ENCODE data around the gene AFAP1. TPM values are rescaled to one million over a fixed set of nuclear protein-coding genes. Genes with fewer than 3 reads are reported as not detected.
"Not testable (repeated sequence)": the region's sequence is repeated elsewhere in the genome, so short reads cannot be mapped to it uniquely, and the experiment has no call there.

AFAP1 gene
- total RNA-seq, 1 experiment from 2014 or later: 42.1 TPM

DNA sequence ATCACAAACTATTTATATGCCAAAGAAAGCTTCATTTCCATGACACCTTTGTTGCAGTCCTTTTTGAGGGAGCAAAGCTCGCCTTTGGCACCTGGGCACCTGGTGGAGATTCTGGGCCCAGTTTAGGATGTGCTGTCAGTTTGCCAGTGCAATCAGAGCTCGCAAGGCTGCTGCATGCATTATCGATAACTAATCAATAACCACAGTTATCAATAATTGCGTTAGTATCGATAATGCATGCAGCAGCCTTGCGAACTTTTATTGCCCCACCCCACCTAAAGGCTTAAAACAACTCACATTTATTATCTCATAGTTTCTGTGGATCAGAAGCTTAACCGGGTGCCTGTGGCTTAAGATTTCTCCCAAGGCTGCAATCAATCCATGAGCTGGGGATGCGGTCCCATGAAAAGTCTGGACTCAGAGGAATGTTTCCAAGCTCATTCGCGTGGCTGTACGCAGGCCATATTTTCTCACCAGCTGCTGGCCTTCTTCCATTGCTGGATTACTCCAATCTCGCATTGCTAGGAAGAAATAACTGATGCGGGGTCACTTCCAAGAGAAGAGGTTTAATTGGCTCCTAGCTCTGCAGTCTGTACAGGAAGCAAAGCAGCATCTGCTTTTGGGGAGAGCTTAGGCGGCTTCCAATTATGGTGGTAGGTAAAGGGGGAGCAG, 6.2 kb upstream of the AFAP1 start:
- ChIA-PET POLR2A (ENCODE audit: unreplicated experiment) (no interaction called here), CTCF (no interaction called here)
- no peak overlapping the region for H3K27ac ChIP-seq (ENCODE audit: low read length)
- no peaks in the 10 kb centered on the region for H3F3A ChIP-seq (ENCODE audit: low read length, unreplicated experiment)
- no peaks in the 10 kb centered on the region for H3K79me2 ChIP-seq (ENCODE audit: low read length)
- H3K9ac ChIP-seq (ENCODE audit: low read length): no peak overlapping the region
- ATAC-seq (no peak), DNase-seq (no peak)
- no peak overlapping the region for H3K4me3 ChIP-seq (ENCODE audit: low read length)
- no peaks in the 10 kb centered on the region for H3K9me3 ChIP-seq (ENCODE audit: low read length)
- H3K4me2 ChIP-seq (ENCODE audit: low read length): no peak overlapping the region
- no peaks in the 10 kb centered on the region for H3K36me3 ChIP-seq (ENCODE audit: low read depth, low read length)
- no peak overlapping the region for H2AFZ ChIP-seq (ENCODE audit: low read length)
- H3K27me3 ChIP-seq (ENCODE audit: low read length): no peaks in the 10 kb centered on the region
- no peaks in the 10 kb centered on the region for H4K20me1 ChIP-seq (ENCODE audit: low read length)
- BruUV-seq (replicated peaks): no TSS peak
- H3K9me2 ChIP-seq (replicated peaks; ENCODE audit: low read length): no peaks in the 10 kb centered on the region
- TF ChIP-seq EZH2phosphoT487 (IDR thresholded peaks at IDR 0.05; ENCODE audit: borderline replicate concordance, low read length) (no peak), EZH2 (IDR thresholded peaks at IDR 0.05; ENCODE audit: low read length, unreplicated experiment) (no peak)
- TF ChIP-seq, protein P1, sequence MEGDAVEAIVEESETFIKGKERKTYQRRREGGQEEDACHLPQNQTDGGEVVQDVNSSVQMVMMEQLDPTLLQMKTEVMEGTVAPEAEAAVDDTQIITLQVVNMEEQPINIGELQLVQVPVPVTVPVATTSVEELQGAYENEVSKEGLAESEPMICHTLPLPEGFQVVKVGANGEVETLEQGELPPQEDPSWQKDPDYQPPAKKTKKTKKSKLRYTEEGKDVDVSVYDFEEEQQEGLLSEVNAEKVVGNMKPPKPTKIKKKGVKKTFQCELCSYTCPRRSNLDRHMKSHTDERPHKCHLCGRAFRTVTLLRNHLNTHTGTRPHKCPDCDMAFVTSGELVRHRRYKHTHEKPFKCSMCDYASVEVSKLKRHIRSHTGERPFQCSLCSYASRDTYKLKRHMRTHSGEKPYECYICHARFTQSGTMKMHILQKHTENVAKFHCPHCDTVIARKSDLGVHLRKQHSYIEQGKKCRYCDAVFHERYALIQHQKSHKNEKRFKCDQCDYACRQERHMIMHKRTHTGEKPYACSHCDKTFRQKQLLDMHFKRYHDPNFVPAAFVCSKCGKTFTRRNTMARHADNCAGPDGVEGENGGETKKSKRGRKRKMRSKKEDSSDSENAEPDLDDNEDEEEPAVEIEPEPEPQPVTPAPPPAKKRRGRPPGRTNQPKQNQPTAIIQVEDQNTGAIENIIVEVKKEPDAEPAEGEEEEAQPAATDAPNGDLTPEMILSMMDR (conservative IDR thresholded peaks at IDR 0.05; ENCODE audit: low read depth, low read length): no peak
- intact Hi-C loops (cut with micrococcal nuclease): no loop called here
- H3K4me1 ChIP-seq (ENCODE audit: insufficient read depth, low read length): peaks cover 17% of the 10 kb centered on the region

DNA sequence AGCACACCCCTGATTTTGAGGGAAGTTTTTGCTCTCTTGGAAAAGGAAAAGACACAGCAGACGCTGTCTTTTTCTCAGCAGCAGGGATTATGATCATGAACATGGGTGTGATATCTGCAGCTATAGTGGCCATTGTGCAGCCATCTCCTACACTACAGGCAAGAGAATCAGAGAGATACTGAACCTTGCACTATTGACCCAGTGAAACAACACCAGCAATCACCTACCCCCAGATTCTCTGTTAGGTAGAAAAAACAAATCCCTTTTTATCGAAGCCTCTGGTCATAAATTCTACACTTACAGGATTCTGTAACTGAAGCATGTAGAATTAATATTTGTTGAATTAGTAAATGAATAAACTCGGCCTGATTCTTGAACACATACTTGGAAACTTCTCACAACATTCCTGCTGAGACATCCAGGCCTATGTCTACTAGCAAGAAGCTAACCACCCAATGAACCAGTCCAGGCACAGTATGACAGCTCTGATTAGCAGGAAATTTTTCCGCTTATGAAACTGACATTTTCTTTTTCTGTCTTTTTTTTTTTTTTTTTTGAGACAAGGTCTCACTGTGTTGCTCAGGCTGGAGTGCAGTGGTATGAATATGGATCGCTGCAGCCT, 5.0 kb upstream of the AFAP1 start:
- H3K9me3 ChIP-seq (ENCODE audit: low read length): no peaks in the 10 kb centered on the region
- H3K27ac ChIP-seq (ENCODE audit: low read length): no peak overlapping the region
- H3K79me2 ChIP-seq (ENCODE audit: low read length): no peaks in the 10 kb centered on the region
- CTCF ChIA-PET: no interaction called here
- ATAC-seq (no peak), DNase-seq (no peak)
- H3K4me3 ChIP-seq (ENCODE audit: low read length): no peak overlapping the region
- peaks cover 25% of the 10 kb centered on the region for H3K4me1 ChIP-seq (ENCODE audit: insufficient read depth, low read length)
- H3K9me2 ChIP-seq (replicated peaks; ENCODE audit: low read length): no peaks in the 10 kb centered on the region
- H3K9ac ChIP-seq (ENCODE audit: low read length): no peak overlapping the region
- H3K27me3 ChIP-seq (ENCODE audit: low read length): no peaks in the 10 kb centered on the region
- intact Hi-C loops (cut with micrococcal nuclease): no loop called here
- H3K4me2 ChIP-seq (ENCODE audit: low read length): no peak overlapping the region
- no peaks in the 10 kb centered on the region for H3F3A ChIP-seq (ENCODE audit: low read length, unreplicated experiment)
- POLR2A ChIA-PET (ENCODE audit: unreplicated experiment): no interaction called here
- H3K36me3 ChIP-seq (ENCODE audit: low read depth, low read length): no peaks in the 10 kb centered on the region
- no TSS peak for BruUV-seq (replicated peaks)
- no peak overlapping the region for H2AFZ ChIP-seq (ENCODE audit: low read length)
- no peaks in the 10 kb centered on the region for H4K20me1 ChIP-seq (ENCODE audit: low read length)
- TF ChIP-seq, protein P1 (conservative IDR thresholded peaks at IDR 0.05; ENCODE audit: low read depth, low read length): no peak
- TF ChIP-seq EZH2phosphoT487 (IDR thresholded peaks at IDR 0.05; ENCODE audit: borderline replicate concordance, low read length) (no peak), EZH2 (IDR thresholded peaks at IDR 0.05; ENCODE audit: low read length, unreplicated experiment) (no peak)

DNA sequence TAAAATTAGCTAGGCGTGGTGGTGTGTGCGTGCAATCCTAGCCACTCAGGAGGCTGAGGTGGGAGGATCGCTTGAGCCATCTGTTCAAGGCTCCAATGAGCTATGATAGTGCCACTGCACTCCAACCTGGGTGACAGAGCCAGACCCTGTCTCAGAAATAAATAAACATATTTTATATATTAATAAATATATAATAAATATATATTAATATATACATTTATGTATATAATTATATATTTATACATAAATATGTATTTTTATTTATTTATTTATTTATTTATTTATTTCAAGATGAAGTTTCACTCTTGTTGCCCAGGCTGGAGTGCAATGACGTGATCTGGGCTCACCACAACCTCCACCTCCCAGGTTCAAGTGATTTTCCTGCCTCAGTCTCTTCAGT, 4.0 kb upstream of the AFAP1 start:
- H3K9me3 ChIP-seq (ENCODE audit: low read length); H3K4me3 ChIP-seq (ENCODE audit: low read length); H3K27ac ChIP-seq (ENCODE audit: low read length); intact Hi-C loops (cut with micrococcal nuclease); H3K36me3 ChIP-seq (ENCODE audit: low read depth, low read length); H3K27me3 ChIP-seq (ENCODE audit: low read length); H4K20me1 ChIP-seq (ENCODE audit: low read length); H3F3A ChIP-seq (ENCODE audit: low read length, unreplicated experiment); H3K9me2 ChIP-seq (replicated peaks; ENCODE audit: low read length); H3K79me2 ChIP-seq (ENCODE audit: low read length); ATAC-seq; DNase-seq; H3K9ac ChIP-seq (ENCODE audit: low read length); BruUV-seq (replicated peaks); POLR2A ChIA-PET (ENCODE audit: unreplicated experiment); H2AFZ ChIP-seq (ENCODE audit: low read length); CTCF ChIA-PET; H3K4me2 ChIP-seq (ENCODE audit: low read length): not testable (repeated sequence)
- peaks cover 25% of the 10 kb centered on the region for H3K4me1 ChIP-seq (ENCODE audit: insufficient read depth, low read length)
